CD14-positive monocyte (primary cell): ENCODE data around the gene DNPEP. TPM values are rescaled to one million over a fixed set of nuclear protein-coding genes. Genes with fewer than 3 reads are reported as not detected.

Experiments used
- DNase-seq, 3 donors: peaks; one replicate each; pipeline ENCODE4 v3.0.0-alpha.2; 2011 to 2022
- H2AFZ ChIP-seq: 2 replicates; pipeline ENCODE4 v1.6.0; 2012; ENCODE audit warnings: mild to moderate bottlenecking, low read depth, low read length, inconsistent platforms; ENCODE audit not compliant: insufficient read depth, poor library complexity, severe bottlenecking
- H3K27ac ChIP-seq, 2 donors: 1 replicate in 1 of 2; 2 replicates in 1 of 2; pipeline ENCODE4 v1.5.1; 2012 to 2013; ENCODE audit warnings: low read length in 2 of 2, control low read depth in 1 of 2, inconsistent platforms in 1 of 2, low read depth in 1 of 2, mild to moderate bottlenecking in 1 of 2
- H3K27me3 ChIP-seq, 2 donors: one replicate each; pipeline versions ENCODE4 v1.6.0 to v1.6.1; 2011 to 2013; ENCODE audit warnings: low read length in 2 of 2; ENCODE audit not compliant: control insufficient read depth in 2 of 2, insufficient read depth in 2 of 2
- H3K36me3 ChIP-seq, 2 donors: replicated peaks in 1 of 2; 1 replicate in 1 of 2; 2 replicates in 1 of 2; pipeline versions ENCODE4 v1.5.1 to v1.6.1; 2012 to 2013; ENCODE audit warnings: low read length in 2 of 2, control low read depth in 1 of 2, inconsistent platforms in 1 of 2, mild to moderate bottlenecking in 1 of 2; ENCODE audit not compliant: insufficient read depth in 2 of 2, control insufficient read depth in 1 of 2
- H3K4me1 ChIP-seq, 2 donors: 1 replicate in 1 of 2; 2 replicates in 1 of 2; pipeline versions ENCODE4 v1.5.1 to v1.6.1; 2012 to 2013; ENCODE audit warnings: low read length in 2 of 2, control low read depth in 1 of 2, inconsistent platforms in 1 of 2, mild to moderate bottlenecking in 1 of 2, moderate library complexity in 1 of 2; ENCODE audit not compliant: insufficient read depth in 2 of 2, control insufficient read depth in 1 of 2
- H3K4me2 ChIP-seq: replicated peaks from 2 replicates; pipeline ENCODE3; 2012; ENCODE audit warnings: low read length, moderate library complexity, mild to moderate bottlenecking; ENCODE audit not compliant: poor library complexity, severe bottlenecking; ENCODE audit errors: extremely low read depth
- H3K4me3 ChIP-seq, 3 experiments: fragments of 200-600 bp in 1 of 3; sonication (generic) in 1 of 3; replicated peaks in 1 of 3; 1 replicate in 2 of 3; 2 replicates in 1 of 3; pipeline ENCODE4 v1.5.1; 2011 to 2013; ENCODE audit warnings: low read length in 3 of 3, mild to moderate bottlenecking in 3 of 3, control low read depth in 2 of 3, low read depth in 2 of 3, inconsistent platforms in 1 of 3, moderate library complexity in 1 of 3
- H3K79me2 ChIP-seq: 2 replicates; pipeline ENCODE4 v1.6.0; 2012; ENCODE audit warnings: mild to moderate bottlenecking, control low read depth, inconsistent platforms, low read length, moderate library complexity; ENCODE audit not compliant: insufficient read depth
- H3K9ac ChIP-seq: 2 replicates; pipeline ENCODE4 v1.6.0; 2017; ENCODE audit warnings: low read length, mild to moderate bottlenecking; ENCODE audit not compliant: insufficient read depth, poor library complexity, severe bottlenecking
- H3K9me3 ChIP-seq, 2 donors: replicated peaks in 1 of 2; 1 replicate in 1 of 2; 2 replicates in 1 of 2; pipeline versions ENCODE4 v1.5.1 to v1.6.1; 2012 to 2013; ENCODE audit warnings: low read length in 2 of 2, control low read depth in 1 of 2; ENCODE audit not compliant: control insufficient read depth in 1 of 2, insufficient read depth in 1 of 2
- H4K20me1 ChIP-seq: 2 replicates; pipeline ENCODE4 v1.6.0; 2012; ENCODE audit warnings: mild to moderate bottlenecking, low read length, control low read depth, moderate library complexity; ENCODE audit not compliant: insufficient read depth
- H3K27ac Mint-ChIP-seq, 7 donors: one replicate each; pipeline ENCODE4 v1.8.0; 2020; ENCODE audit warnings: mild to moderate bottlenecking in 7 of 7, mixed read lengths in 7 of 7, moderate library complexity in 6 of 7, inconsistent platforms in 2 of 7
- H3K27me3 Mint-ChIP-seq, 3 donors: one replicate each; pipeline ENCODE4 v1.8.0; 2021 to 2022; ENCODE audit warnings: low read depth in 3 of 3, mild to moderate bottlenecking in 3 of 3, mixed read lengths in 3 of 3, moderate library complexity in 3 of 3, inconsistent platforms in 1 of 3
- H3K36me3 Mint-ChIP-seq, 2 donors: one replicate each; pipeline ENCODE4 v1.8.0; 2020; ENCODE audit warnings: mixed read lengths in 2 of 2, inconsistent platforms in 1 of 2, mild to moderate bottlenecking in 1 of 2
- H3K4me1 Mint-ChIP-seq: one replicate; pipeline ENCODE4 v1.8.0; 2020; ENCODE audit warnings: mild to moderate bottlenecking, mixed read lengths
- H3K4me3 Mint-ChIP-seq, 2 donors: one replicate each; pipeline ENCODE4 v1.8.0; 2020; ENCODE audit warnings: mild to moderate bottlenecking in 2 of 2, mixed read lengths in 2 of 2, moderate library complexity in 1 of 2
- H3K9me3 Mint-ChIP-seq, 7 donors: one replicate each; pipeline ENCODE4 v1.8.0; 2020 to 2022; ENCODE audit warnings: mixed read lengths in 7 of 7, mild to moderate bottlenecking in 6 of 7, moderate library complexity in 6 of 7, inconsistent platforms in 2 of 7
- CTCF ChIP-seq: fragments of 200-600 bp; IDR thresholded peaks from one replicate; pipeline ENCODE4 v1.8.0; 2022; ENCODE audit warnings: antibody characterized with exemption, mild to moderate bottlenecking
- WGBS: methylation state at CpG from one replicate; pipeline ENCODE4 v1.1.5; 2013; ENCODE audit warnings: missing lambda C conversion rate; ENCODE audit not compliant: insufficient coverage; 5-methylcytosine and 5-hydroxymethylcytosine counted together
- intact Hi-C, 2 donors: fragments of 100-400 bp; cut with micrococcal nuclease; formaldehyde crosslinking; loops; one replicate each; pipeline versions ENCODE4 v1.15.0 to v1.15.1; 2023
- polyA plus RNA-seq, 3 donors: library from polyadenylated mRNA; depleted of rRNA in 1 of 3; unstranded in 2 of 3; stranded (reverse) in 1 of 3; fragments of 300-500 nt in 2 of 3; fragments of >200 nt in 1 of 3; fragmentation: Illumina TruSeq in 2 of 3; gene quantifications; 1 replicate in 2 of 3; 2 replicates in 1 of 3; pipeline ENCODE4 v1.2.3, GENCODE V29; 2012 to 2021

Gene DNPEP
- polyA plus RNA-seq, 3 donors, result 51.6 to 83.1 (median 60.6) TPM

GRCh38 chr2:219415580-219416234 lies 28.0 kb upstream of the DNPEP start:
- Histone ChIP-seq H4K20me1 (no peaks in the 10 kb centered on the region), H3K4me1 (peaks cover 21 to 36% of the 10 kb centered on the region in 2 donors), H3K27me3 (peaks cover 11 to 48% of the 10 kb centered on the region in 2 donors), H3K4me3 (no peak overlapping the region), H3K79me2 (no peaks in the 10 kb centered on the region), H3K36me3 (no peaks in the 10 kb centered on the region), H2AFZ (no peak overlapping the region), H3K9me3 (peaks cover 6 to 11% of the 10 kb centered on the region in 2 donors), H3K9ac (no peak overlapping the region), H3K27ac (no peak overlapping the region), H3K4me2 (no peak overlapping the region)
- TF ChIP-seq CTCF, result no peak
- Mint-ChIP-seq H3K27me3 (peaks cover 44 to 65% (median 56%) of the 10 kb centered on the region in 3 donors), H3K36me3 (no peaks in the 10 kb centered on the region), H3K9me3 (peaks cover 0 to 26% (median 19%) of the 10 kb centered on the region in 7 donors), H3K4me1 (peaks cover 27% of the 10 kb centered on the region), H3K4me3 (peak overlapping the region in 1 of 2 donors; percentile 69), H3K27ac (peak overlapping the region in 2 of 7 donors; percentile 14 to 73)
- 71% methylated on average over 4 of the region's 5 CpGs for WGBS
- no peak for DNase-seq
- intact Hi-C loops, result no loop called here

GRCh38 chr2:219414857-219415256 lies 27.1 kb upstream of the DNPEP start:
- Histone ChIP-seq H3K36me3 (no peaks in the 10 kb centered on the region), H3K4me3 (no peak overlapping the region), H3K27ac (no peak overlapping the region), H2AFZ (no peak overlapping the region), H3K27me3 (peaks cover 11 to 45% of the 10 kb centered on the region in 2 donors), H3K4me2 (no peak overlapping the region), H3K4me1 (peaks cover 16 to 30% of the 10 kb centered on the region in 2 donors), H4K20me1 (no peaks in the 10 kb centered on the region), H3K9me3 (peaks cover 6 to 11% of the 10 kb centered on the region in 2 donors), H3K9ac (no peak overlapping the region), H3K79me2 (no peaks in the 10 kb centered on the region)
- no peak for TF ChIP-seq CTCF
- intact Hi-C loops, result no loop called here
- no peak overlapping the region for H3K4me3 Mint-ChIP-seq
- H3K9me3 Mint-ChIP-seq, result peaks cover 0 to 26% (median 19%) of the 10 kb centered on the region in 7 donors
- DNase-seq, result no peak
- H3K27me3 Mint-ChIP-seq, result peaks cover 36 to 64% (median 51%) of the 10 kb centered on the region in 3 donors
- peaks cover 22% of the 10 kb centered on the region for H3K4me1 Mint-ChIP-seq
- H3K36me3 Mint-ChIP-seq, result no peaks in the 10 kb centered on the region
- 90% methylated on average over 2 of the region's 4 CpGs for WGBS
- no peak overlapping the region for H3K27ac Mint-ChIP-seq
